Measurements from ENCODE around the gene PRSS21.

Gene PRSS21

GRCh38 chr16:2829501-2830354 lies 12.7 kb downstream of the PRSS21 start, which contains the start of gene ZG16B:
TSS of gene ZG16B (plus strand) at chr16:2830303. CDS start at chr16:2830442, 139 bp downstream.
- Histone ChIP-seq H3K36me3 (ENCODE audit: control insufficient read depth, low read length) (no peaks in the 10 kb centered on the region), H3F3A (ENCODE audit: control insufficient read depth, insufficient read depth) (no peaks in the 10 kb centered on the region), H3K79me2 (ENCODE audit: control insufficient read depth, low read length) (no peaks in the 10 kb centered on the region), H3K4me2 (ENCODE audit: low read length) (no peak within 1 kb of the TSS), H3K9me2 (replicated peaks; ENCODE audit: control insufficient read depth, low read length) (no peaks in the 10 kb centered on the region), H3K4me1 (ENCODE audit: control insufficient read depth, low read length) (no peaks in the 10 kb centered on the region), H3K27ac (ENCODE audit: low read depth, low read length) (no peak within 1 kb of the TSS), H4K20me1 (ENCODE audit: control insufficient read depth, insufficient read depth, low read depth, low read length) (no peaks in the 10 kb centered on the region), H3K27me3 (ENCODE audit: control insufficient read depth, low read length) (no peaks in the 10 kb centered on the region), H3K4me3 (ENCODE audit: low read length) (no peak within 1 kb of the TSS), H3K9me3 (ENCODE audit: control insufficient read depth, insufficient read depth, low read length) (no peaks in the 10 kb centered on the region)
- no peak for TF ChIP-seq EZH2phosphoT487 (IDR thresholded peaks at IDR 0.05; ENCODE audit: borderline replicate concordance, low read length)
- TF ChIP-seq CTCF (IDR thresholded peaks at IDR 0.05; ENCODE audit: low read depth, low read length, poor library complexity, severe bottlenecking) = no peak

- no peak overlapping the region for H3K4me3 ChIP-seq (ENCODE audit: low read length)
- H3K4me1 ChIP-seq (ENCODE audit: control insufficient read depth, low read length) = no peaks in the 10 kb centered on the region
- H3K27me3 ChIP-seq (ENCODE audit: control insufficient read depth, low read length) = no peaks in the 10 kb centered on the region
- no peaks in the 10 kb centered on the region for H3K36me3 ChIP-seq (ENCODE audit: control insufficient read depth, low read length)
- H3K4me2 ChIP-seq (ENCODE audit: low read length) = no peak overlapping the region
- no peaks in the 10 kb centered on the region for H3K9me2 ChIP-seq (replicated peaks; ENCODE audit: control insufficient read depth, low read length)
- no peaks in the 10 kb centered on the region for H3K79me2 ChIP-seq (ENCODE audit: control insufficient read depth, low read length)
- H4K20me1 ChIP-seq (ENCODE audit: control insufficient read depth, insufficient read depth, low read depth, low read length) = no peaks in the 10 kb centered on the region
- H3F3A ChIP-seq (ENCODE audit: control insufficient read depth, insufficient read depth) = no peaks in the 10 kb centered on the region
- no peak for TF ChIP-seq EZH2phosphoT487 (IDR thresholded peaks at IDR 0.05; ENCODE audit: borderline replicate concordance, low read length)
- no peak for TF ChIP-seq CTCF (IDR thresholded peaks at IDR 0.05; ENCODE audit: low read depth, low read length, poor library complexity, severe bottlenecking)
- no peak overlapping the region for H3K27ac ChIP-seq (ENCODE audit: low read depth, low read length)
- no peaks in the 10 kb centered on the region for H3K9me3 ChIP-seq (ENCODE audit: control insufficient read depth, insufficient read depth, low read length)
Measured at GRCh38 chr16:2830355-2830695, 13.3 kb downstream of the PRSS21 start.

GRCh38 chr16:2831203-2831602 lies 14.2 kb downstream of the PRSS21 start:
- no peaks in the 10 kb centered on the region for H3K36me3 ChIP-seq (ENCODE audit: control insufficient read depth, low read length)
- no peak for TF ChIP-seq CTCF (IDR thresholded peaks at IDR 0.05; ENCODE audit: low read depth, low read length, poor library complexity, severe bottlenecking)
- H4K20me1 ChIP-seq (ENCODE audit: control insufficient read depth, insufficient read depth, low read depth, low read length) = no peaks in the 10 kb centered on the region
- no peaks in the 10 kb centered on the region for H3K9me2 ChIP-seq (replicated peaks; ENCODE audit: control insufficient read depth, low read length)
- no peaks in the 10 kb centered on the region for H3F3A ChIP-seq (ENCODE audit: control insufficient read depth, insufficient read depth)
- H3K4me3 ChIP-seq (ENCODE audit: low read length) = no peak overlapping the region
- H3K27me3 ChIP-seq (ENCODE audit: control insufficient read depth, low read length) = no peaks in the 10 kb centered on the region
- H3K9me3 ChIP-seq (ENCODE audit: control insufficient read depth, insufficient read depth, low read length) = no peaks in the 10 kb centered on the region
- H3K27ac ChIP-seq (ENCODE audit: low read depth, low read length) = no peak overlapping the region
- no peaks in the 10 kb centered on the region for H3K4me1 ChIP-seq (ENCODE audit: control insufficient read depth, low read length)
- no peaks in the 10 kb centered on the region for H3K79me2 ChIP-seq (ENCODE audit: control insufficient read depth, low read length)
- no peak overlapping the region for H3K4me2 ChIP-seq (ENCODE audit: low read length)

All from DOHH2 (cell line).